ENCODE measurements around the gene MRPL58. TPM values are rescaled to one million over a fixed set of nuclear protein-coding genes. Genes with fewer than 3 reads are reported as not detected.

The MRPL58 gene
- total RNA-seq, 1 experiment from 2014 or later: 41.9 TPM

- TF ChIP-seq ZSCAN18 (CRISPR knock-in tag; IDR thresholded peaks at IDR 0.05): no peak
- no peak for TF ChIP-seq JAZF1 (CRISPR knock-in tag; IDR thresholded peaks at IDR 0.05)
Measured at GRCh38 chr17:74972973-74973328, 39.5 kb upstream of the MRPL58 start (continued).

GRCh38 chr17:74975943-74976342 lies 36.5 kb upstream of the MRPL58 start:
- H3K4me1 Mint-ChIP-seq: peaks cover 3% of the 10 kb centered on the region
- H3K36me3 Mint-ChIP-seq: no peaks in the 10 kb centered on the region
- H3K9me3 Mint-ChIP-seq: no peaks in the 10 kb centered on the region
- no peak for DNase-seq (ENCODE audit: low spot score)
- no peak overlapping the region for H3K27ac Mint-ChIP-seq
- ATAC-seq: no peak
- H3K4me3 Mint-ChIP-seq: no peak overlapping the region
- TF ChIP-seq MLX (CRISPR knock-in tag; IDR thresholded peaks at IDR 0.05): no peak
- TF ChIP-seq ZNF425 (CRISPR knock-in tag; conservative IDR thresholded peaks at IDR 0.05): no peak
- TF ChIP-seq ZBTB21 (CRISPR knock-in tag; IDR thresholded peaks at IDR 0.05; ENCODE audit: borderline replicate concordance): no peak
- TF ChIP-seq EMX1 (CRISPR knock-in tag; IDR thresholded peaks at IDR 0.05): no peak
- TF ChIP-seq RORB (CRISPR knock-in tag; IDR thresholded peaks at IDR 0.05): no peak
- no peak for TF ChIP-seq PRRX2 (CRISPR knock-in tag; IDR thresholded peaks at IDR 0.05)
- TF ChIP-seq FOXP4 (CRISPR knock-in tag; IDR thresholded peaks at IDR 0.05): no peak
- no peak for TF ChIP-seq ZNF263 (CRISPR knock-in tag; IDR thresholded peaks at IDR 0.05; ENCODE audit: low read depth)
- no peak for TF ChIP-seq E2F1 (CRISPR knock-in tag; IDR thresholded peaks at IDR 0.05)
- no peak for TF ChIP-seq CTCF (IDR thresholded peaks at IDR 0.05)
- TF ChIP-seq STAT6 (CRISPR knock-in tag; conservative IDR thresholded peaks at IDR 0.05; ENCODE audit: low read depth): no peak
- TF ChIP-seq ERG (CRISPR knock-in tag; IDR thresholded peaks at IDR 0.05): no peak
- TF ChIP-seq ZNF219 (CRISPR knock-in tag; IDR thresholded peaks at IDR 0.05; ENCODE audit: borderline replicate concordance): no peak
- TF ChIP-seq NR1H2 (CRISPR knock-in tag; IDR thresholded peaks at IDR 0.05): no peak
- CTCF ChIA-PET: no interaction called here
- POLR2A ChIA-PET: no interaction called here
- peaks cover 67% of the 10 kb centered on the region for H3K27me3 Mint-ChIP-seq (ENCODE audit: low read depth)

Measured in WTC11 (cell line).